Type B pancreatic cell (in vitro differentiated cells): ENCODE results near the gene LPO. TPM values are rescaled to one million over a fixed set of nuclear protein-coding genes. Genes with fewer than 3 reads are reported as not detected.

Source experiments
- DNase-seq: peaks from one replicate; pipeline ENCODE4 v3.0.0; 2021; ENCODE audit warnings: mixed read lengths; ENCODE audit not compliant: unreplicated experiment; ENCODE audit errors: extremely low spot score
- H3K27ac Mint-ChIP-seq: 2 replicates; pipeline ENCODE4 v1.8.0; 2021; ENCODE audit warnings: mild to moderate bottlenecking, mixed read lengths
- H3K27me3 Mint-ChIP-seq: 2 replicates; pipeline ENCODE4 v1.8.0; 2021; ENCODE audit warnings: mixed read lengths
- H3K36me3 Mint-ChIP-seq: 2 replicates; pipeline ENCODE4 v1.8.0; 2021; ENCODE audit warnings: mixed read lengths
- H3K4me1 Mint-ChIP-seq: one replicate; pipeline ENCODE4 v1.8.0; 2021; ENCODE audit warnings: mixed read lengths; ENCODE audit not compliant: unreplicated experiment
- H3K4me3 Mint-ChIP-seq: 2 replicates; pipeline ENCODE4 v1.8.0; 2021; ENCODE audit warnings: mild to moderate bottlenecking, mixed read lengths
- H3K9me3 Mint-ChIP-seq: 2 replicates; pipeline ENCODE4 v1.8.0; 2021; ENCODE audit warnings: mixed read lengths
- total RNA-seq: library from RNA; stranded (reverse); gene quantifications from 2 replicates; pipeline ENCODE4 v1.2.1, GENCODE V29; 2021; ENCODE audit warnings: low replicate concordance
- TF ChIP-seq, protein P1 (sequence below): fragments of 200-600 bp; sonication (generic); conservative IDR thresholded peaks from 2 replicates; pipeline ENCODE4 v1.5.0; 2021; ENCODE audit warnings: antibody characterized with exemption, mild to moderate bottlenecking

LPO gene
- total RNA-seq, 1 donor from 2014 or later = not detected

DNA sequence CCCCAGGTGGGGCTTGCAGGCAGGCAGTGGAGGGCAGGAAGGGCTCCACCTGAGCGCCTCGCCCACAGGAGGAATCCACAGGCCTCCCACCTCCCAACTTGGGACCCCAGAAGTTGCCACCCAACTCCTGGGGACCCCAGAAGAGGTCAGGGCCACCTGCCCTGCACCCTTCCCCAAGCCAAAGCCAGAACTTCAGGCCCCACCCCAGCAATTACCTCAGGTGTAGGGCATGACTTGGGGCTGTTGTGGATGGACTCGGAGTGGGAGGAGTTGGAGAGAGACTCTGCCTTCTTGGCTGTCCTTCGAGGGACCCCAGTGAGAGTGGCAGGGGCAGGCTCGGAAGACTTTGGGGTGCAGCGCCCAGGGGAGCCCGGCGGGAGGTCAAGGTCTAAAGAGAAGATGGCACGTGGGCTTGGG lies 79.7 kb downstream of the LPO start:
- H3K4me3 Mint-ChIP-seq = no peak overlapping the region
- no peaks in the 10 kb centered on the region for H3K36me3 Mint-ChIP-seq
- DNase-seq = no peak
- peaks cover 6% of the 10 kb centered on the region for H3K27me3 Mint-ChIP-seq
- no peaks in the 10 kb centered on the region for H3K9me3 Mint-ChIP-seq
- TF ChIP-seq, protein P1, sequence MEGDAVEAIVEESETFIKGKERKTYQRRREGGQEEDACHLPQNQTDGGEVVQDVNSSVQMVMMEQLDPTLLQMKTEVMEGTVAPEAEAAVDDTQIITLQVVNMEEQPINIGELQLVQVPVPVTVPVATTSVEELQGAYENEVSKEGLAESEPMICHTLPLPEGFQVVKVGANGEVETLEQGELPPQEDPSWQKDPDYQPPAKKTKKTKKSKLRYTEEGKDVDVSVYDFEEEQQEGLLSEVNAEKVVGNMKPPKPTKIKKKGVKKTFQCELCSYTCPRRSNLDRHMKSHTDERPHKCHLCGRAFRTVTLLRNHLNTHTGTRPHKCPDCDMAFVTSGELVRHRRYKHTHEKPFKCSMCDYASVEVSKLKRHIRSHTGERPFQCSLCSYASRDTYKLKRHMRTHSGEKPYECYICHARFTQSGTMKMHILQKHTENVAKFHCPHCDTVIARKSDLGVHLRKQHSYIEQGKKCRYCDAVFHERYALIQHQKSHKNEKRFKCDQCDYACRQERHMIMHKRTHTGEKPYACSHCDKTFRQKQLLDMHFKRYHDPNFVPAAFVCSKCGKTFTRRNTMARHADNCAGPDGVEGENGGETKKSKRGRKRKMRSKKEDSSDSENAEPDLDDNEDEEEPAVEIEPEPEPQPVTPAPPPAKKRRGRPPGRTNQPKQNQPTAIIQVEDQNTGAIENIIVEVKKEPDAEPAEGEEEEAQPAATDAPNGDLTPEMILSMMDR = no peak
- H3K4me1 Mint-ChIP-seq = peaks cover 5% of the 10 kb centered on the region
- H3K27ac Mint-ChIP-seq = no peak overlapping the region

Other genes starting within 250 kb of the LPO start
- gene SRSF1, start 231.3 kb upstream of the LPO start, total RNA-seq = 200 and 306 TPM in 2 replicates
- gene DYNLL2, start 155.2 kb upstream of the LPO start, total RNA-seq = 41.6 and 42.5 TPM in 2 replicates
- not detected in 2 replicates for gene OR4D1, start 90.2 kb upstream of the LPO start, total RNA-seq
- not detected in 2 replicates for gene OR4D2, start 71.6 kb upstream of the LPO start, total RNA-seq
- gene EPX, start 45.9 kb upstream of the LPO start, total RNA-seq = not detected in 2 replicates
- gene MKS1, start 19.3 kb upstream of the LPO start, total RNA-seq = 21.9 and 33.2 TPM in 2 replicates
- not detected in 2 replicates for gene MPO, start 42.4 kb downstream of the LPO start, total RNA-seq
- gene TSPOAP1, start 90.2 kb downstream of the LPO start, total RNA-seq = 9.7 and 18.4 TPM in 2 replicates
- 75.7 and 82.9 TPM in 2 replicates for gene SUPT4H1, start 113.6 kb downstream of the LPO start, total RNA-seq
- gene RNF43, start 178.9 kb downstream of the LPO start, total RNA-seq = 14.0 and 21.8 TPM in 2 replicates
- gene HSF5, start 249.8 kb downstream of the LPO start, total RNA-seq = 0.10 TPM in 1 of 2 replicates, not detected in the other